DMS 273 treated with DMSO at 0.1 percent for 48 hours (cell line): ENCODE results near the gene OR2D3.
"Not testable (repeated sequence)": the region's sequence is repeated elsewhere in the genome, so short reads cannot be mapped to it uniquely, and the experiment has no call there.

Experiments
- DNase-seq: peaks from one replicate; lab custom pipeline; 2025; lab: John Stamatoyannopoulos, UW

The OR2D3 gene

DNA sequence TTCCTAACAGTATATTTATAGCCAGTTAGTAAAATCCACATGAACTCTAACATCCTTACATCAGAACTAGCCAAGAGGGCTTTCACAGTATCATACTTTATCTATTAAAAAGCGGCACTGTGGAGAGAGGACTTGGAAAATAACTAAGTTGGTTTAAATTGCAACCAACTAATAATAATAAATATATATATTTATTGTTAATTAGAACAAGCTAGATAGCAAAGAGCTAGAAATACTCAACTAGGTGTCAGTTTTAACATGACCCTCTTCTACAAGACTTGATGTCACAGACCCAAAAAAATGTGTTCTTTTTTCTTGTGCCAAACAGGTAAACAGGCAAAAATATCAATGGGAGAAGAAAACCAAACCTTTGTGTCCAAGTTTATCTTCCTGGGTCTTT lies at the start of gene OR2D3:
Gene OR2D3, plus strand, starts transcription at position 301 of the 400 bp plus-strand sequence. Its CDS starts 0 bp downstream, at position 301.
- no peak for DNase-seq

DNA sequence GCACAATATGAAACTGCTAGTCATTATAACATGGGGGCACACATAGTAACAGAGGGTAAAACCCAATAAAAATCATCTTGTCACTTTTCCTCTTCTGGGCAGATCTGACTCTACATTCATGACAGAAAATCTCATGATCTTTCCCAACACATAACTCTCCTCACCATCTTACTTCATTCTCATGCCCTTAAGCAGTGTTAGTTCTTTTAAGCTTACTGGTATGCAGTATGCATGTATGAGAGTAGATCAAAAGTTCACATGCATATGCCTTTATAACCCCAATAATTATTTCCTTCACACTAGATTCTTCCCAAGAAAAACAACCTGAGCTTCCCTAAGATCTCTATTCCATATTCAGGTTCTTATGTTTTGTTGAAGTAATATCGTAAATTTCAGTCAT lies 49.5 kb upstream of the OR2D3 start:
- DNase-seq: no peak

DNA sequence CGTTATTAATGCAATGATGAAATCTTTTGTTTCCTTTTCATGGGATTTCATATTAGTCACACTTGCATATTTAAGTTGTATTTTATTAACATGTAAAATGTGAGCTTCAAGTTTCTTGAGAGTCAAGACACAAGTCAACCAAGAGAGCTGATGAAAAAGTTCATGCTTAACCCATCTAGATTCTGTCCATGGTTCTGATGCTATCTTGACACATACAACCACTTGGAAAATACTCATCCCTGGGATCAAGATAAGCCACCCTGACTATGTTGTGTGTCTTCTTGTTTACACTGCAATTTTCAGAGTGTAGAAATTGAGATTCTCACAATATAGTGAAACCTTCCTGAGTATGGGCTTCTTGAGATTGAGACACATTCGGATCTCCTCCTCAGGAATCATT lies 45.0 kb upstream of the OR2D3 start:
- no peak for DNase-seq

GRCh38 chr11:6876325-6876724 lies 44.5 kb upstream of the OR2D3 start, which contains the start of gene OR10A4:
OR10A4 (plus strand) TSS chr11:6876625; CDS start chr11:6876648, 23 bp downstream.
- DNase-seq: no peak

GRCh38 chr11:6876914-6877313 lies 43.9 kb upstream of the OR2D3 start:
- DNase-seq: no peak

DNA sequence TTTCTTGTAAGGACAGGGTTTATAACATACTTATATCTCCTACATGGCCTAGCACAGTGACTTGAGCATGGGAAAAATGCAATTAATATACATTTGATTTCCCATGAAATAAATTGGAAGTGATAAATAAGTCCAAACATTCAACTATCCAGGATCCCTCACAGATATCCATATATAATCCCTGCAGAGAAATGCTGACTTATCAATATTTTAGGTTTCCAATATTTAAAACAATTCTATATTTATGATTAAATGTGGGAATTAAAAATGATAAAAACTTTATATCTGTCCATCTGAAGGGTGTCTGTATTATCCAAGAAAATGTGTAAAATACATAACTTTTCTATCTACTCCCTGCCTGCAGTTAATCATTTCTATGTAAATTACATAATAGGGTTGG lies 38.1 kb upstream of the OR2D3 start:
- DNase-seq: no peak

GRCh38 chr11:6887711-6888110 lies 33.1 kb upstream of the OR2D3 start:
- not testable (repeated sequence) for DNase-seq

DNA sequence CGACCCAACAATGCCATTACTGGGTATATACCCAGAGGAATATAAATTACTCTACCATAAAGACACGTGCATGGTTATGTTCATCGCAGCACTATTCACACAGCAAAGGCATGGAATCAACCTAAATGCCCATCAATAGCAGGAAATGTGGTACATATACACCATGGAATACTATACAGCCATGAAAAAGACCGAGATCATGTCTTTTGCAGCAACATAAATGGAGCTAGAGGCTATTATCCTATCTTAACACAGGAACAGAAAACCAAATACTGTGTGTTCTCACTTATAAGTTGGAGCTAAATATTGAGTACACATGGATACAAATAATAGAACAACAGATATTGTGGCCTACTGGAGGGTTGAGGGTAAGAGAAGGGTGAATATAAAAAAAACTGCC lies 32.0 kb upstream of the OR2D3 start:
- no peak for DNase-seq

- DNase-seq: no peak
Observed at GRCh38 chr11:6889835-6890234, 31.0 kb upstream of the OR2D3 start.

DNA sequence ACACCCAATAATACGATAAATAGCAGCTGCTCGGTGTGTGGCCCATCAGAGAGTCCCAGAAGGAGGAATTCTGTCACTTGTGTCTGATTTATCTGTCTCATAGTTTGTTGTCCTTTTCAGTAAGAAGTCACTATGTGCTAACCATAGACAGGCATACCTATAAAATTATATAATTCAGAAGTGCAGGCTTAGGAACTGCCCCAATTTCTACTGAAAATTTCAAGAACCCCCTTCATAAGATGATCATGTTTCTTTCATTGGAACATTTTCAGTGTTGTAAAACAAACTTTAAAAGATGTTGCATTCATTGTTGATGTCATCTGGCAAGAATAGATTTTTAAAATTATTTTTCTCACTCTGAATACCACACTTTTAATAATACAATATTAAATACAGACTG lies 28.4 kb upstream of the OR2D3 start, which contains the start of gene OR2D2:
Gene OR2D2, minus strand, starts transcription at position 101 of the 400 bp plus-strand sequence. Its CDS starts 0 bp downstream, at position 101.
- no peak for DNase-seq

GRCh38 chr11:6894097-6894496 lies 26.7 kb upstream of the OR2D3 start:
- DNase-seq: no peak

GRCh38 chr11:6895010-6895409 lies 25.8 kb upstream of the OR2D3 start:
- no peak for DNase-seq

DNA sequence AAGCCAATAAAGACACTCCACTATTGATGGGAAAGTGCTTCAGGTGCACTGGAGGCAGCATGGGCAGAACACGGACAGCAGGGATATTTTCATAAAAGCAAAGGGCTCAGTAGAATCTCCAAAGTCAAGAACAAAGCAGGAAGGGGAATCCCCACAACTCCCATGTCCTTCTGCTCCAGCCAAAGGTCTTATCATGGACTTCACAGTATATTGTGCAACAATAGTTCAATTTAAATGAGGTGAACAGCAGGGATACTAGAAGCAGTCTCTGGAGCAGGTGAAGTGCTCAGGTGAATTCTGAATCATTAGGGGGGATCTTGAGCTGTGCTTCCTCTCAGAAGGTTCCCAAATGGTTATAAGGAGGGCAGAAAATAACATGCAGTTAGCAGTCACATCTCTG lies 21.9 kb upstream of the OR2D3 start:
- DNase-seq: no peak

DNA sequence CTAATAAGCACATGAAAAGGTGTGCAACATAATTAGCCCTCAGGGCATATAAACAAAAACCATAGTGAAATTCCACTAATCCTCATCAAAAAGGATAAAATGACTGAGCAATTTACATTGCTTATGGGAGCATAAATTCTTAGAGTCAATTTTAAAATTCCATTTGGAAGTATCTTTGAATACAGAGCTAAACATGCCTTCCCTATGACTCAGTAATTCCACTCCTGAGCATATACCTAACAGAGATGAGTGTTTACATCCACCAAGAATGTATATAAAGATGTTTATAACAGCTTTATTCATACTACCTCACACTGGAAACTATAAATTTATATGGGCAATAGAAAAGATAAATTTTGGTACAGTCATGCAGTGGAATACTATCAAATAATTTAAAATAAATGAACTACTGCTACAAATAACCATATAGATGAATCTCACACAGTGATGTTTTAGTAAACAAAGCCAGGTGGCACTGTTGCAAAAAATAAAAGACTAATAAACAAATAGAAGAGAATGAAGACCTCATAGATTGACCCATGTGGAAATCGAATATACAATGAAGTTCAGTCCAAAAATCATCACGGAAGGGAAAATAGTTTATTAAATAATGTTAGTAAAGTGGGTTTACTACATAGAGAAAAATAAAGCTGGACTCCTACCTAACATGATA lies 20.3 kb upstream of the OR2D3 start:
- DNase-seq: no peak

DNA sequence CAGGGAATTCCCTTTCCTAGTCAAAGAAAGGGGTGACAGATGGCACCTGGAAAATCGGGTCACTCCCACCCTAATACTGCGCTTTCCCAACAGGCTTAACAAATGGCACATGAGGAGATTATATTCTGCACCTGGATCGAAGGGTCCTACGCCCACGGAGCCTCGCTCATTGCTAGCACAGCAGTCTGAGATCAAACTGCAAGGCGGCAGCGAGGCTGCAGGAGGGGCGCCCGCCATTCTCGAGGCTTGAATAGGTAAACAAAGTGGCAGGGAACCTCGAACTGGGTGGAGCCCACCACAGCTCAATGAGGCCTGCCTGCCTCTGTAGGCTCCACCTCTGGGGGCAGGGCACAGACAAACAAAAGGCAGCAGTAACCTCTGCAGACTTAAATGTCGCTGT lies 16.0 kb upstream of the OR2D3 start:
- DNase-seq: not testable (repeated sequence)

DNA sequence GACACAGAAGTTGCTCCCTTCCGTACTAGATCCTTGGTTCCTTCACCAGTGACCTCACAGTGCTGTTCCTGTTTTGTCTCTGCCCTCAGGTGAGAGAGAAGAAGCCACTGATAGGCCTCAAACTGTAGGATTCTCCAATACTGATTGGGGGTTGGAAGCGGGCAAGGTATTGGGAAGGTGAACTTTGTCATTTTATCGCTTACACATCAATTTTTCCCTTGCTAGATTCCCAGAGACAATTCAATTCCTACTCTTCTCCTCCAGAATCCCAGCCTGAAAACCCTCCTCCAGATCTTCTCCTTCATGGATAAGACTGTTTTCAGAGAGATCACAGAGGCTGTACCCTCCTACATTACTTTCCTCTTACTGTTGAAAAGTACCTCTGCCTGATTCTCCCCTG lies 9.4 kb upstream of the OR2D3 start:
- DNase-seq: no peak

GRCh38 chr11:6911948-6912347 lies 8.9 kb upstream of the OR2D3 start:
- DNase-seq: no peak

- no peak for DNase-seq
Observed at GRCh38 chr11:6919698-6920097, 1.1 kb upstream of the OR2D3 start.

DNA sequence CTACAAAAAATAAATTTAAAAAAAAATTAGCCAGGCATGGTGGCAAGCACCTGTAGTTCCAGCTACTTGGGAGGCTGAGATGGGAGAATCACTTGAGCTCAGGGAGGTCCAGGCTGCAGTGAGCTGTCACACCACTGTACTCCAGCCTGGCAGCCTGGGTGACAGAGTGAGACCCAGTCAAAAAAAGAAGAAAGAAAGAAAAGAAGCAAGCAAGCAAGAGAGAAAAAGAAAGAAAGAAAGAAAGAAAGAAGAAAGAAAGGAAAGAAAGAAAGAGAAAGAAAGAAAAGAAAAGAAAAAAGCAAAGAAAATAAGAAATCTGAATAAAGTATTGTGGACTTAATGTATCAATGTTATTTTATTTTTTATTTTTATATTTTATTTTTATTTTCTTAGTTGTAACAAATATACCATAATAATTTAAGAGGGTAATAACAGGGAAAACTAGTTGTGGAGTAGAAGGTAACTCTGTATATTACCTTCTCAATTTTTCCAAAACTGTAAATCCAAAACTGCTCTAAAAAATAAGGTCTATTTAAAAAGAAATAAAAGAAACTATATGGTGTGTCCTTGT lies 4.3 kb downstream of the OR2D3 start:
- DNase-seq: no peak

GRCh38 chr11:6925636-6926207 lies 4.9 kb downstream of the OR2D3 start:
- DNase-seq: no peak

GRCh38 chr11:6926208-6927029 lies 5.6 kb downstream of the OR2D3 start, which contains the start of gene ZNF215:
ZNF215 (plus strand) TSS chr11:6926426; CDS start chr11:6932273, 5,847 bp downstream.
- DNase-seq: no peak

- DNase-seq: no peak
Observed at GRCh38 chr11:6927030-6927617, 6.3 kb downstream of the OR2D3 start.
